Measurements from ENCODE around the gene CSAG3.

GRCh38 chrX:152735101-152735500, 23.9 kb upstream of the CSAG3 start:
- no peak for TF ChIP-seq EZH2 (IDR thresholded peaks at IDR 0.05; ENCODE audit: insufficient read depth, poor library complexity, severe bottlenecking)
- no peak for TF ChIP-seq EZH2phosphoT487 (IDR thresholded peaks at IDR 0.05; ENCODE audit: insufficient read depth, low read depth)
